ENCODE data around the gene SUPT6H.

The SUPT6H gene

DNA sequence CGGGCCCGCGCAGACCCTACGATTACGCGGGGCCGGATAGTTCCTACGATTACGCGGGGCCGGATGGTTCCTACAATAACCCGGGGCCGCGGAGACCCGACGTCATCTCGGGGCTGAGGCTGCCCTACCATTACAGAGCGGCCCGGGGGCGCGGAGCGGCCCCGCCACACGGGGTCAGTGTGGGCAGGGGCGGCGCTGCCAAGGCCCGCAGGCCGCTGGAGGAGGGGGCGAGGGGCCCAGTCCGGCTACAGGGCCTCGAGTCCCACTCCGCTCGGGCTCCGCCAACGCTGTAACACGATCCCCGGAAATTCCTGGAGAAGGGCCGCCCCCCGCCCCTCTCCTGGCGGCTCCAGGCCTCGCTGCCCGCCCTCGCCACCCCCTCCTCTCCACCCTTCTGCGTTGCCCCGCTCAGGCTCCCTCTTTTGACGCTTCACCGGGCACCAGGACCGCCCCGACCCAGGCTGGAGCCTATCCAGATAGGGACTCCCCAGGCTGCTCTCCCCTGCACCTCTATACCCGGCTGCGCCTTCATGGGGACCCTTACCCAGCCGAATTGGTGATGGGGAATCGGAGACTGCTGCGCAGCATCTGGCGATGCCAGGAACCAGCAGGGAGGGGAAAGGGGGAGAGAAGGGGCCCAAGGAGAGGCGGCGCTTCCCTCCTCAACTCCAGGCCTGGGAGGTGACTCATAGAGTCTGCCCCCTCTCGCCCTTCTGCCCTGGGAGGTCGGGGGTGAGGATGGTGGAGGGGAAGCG, 55.8 kb downstream of the SUPT6H start, which contains the start of gene RAB34:
Gene RAB34 (minus strand): TSS at position 291 of the 755 bp plus-strand sequence. CDS start 602 bp downstream, outside the sequence.
- ChIA-PET POLR2A (interaction anchor here (0.8 to 3.7 kb wide), 3 partner anchors 9 to 25 kb away, joined by 3 to 38 read pairs (median 4); partner anchors contain the start of genes NEK8 and TLCD1), CTCF (interaction anchor here (2.6 kb wide), 1 partner anchor 9 kb away, joined by 16 read pairs; the partner anchor contains the start of gene TLCD1)
- H3K4me3 ChIP-seq (ENCODE audit: low read depth, low read length), result peak within 1 kb of the TSS; percentile 67
- H3K9me3 ChIP-seq (ENCODE audit: control insufficient read depth, insufficient read depth, low read depth, low read length), result no peaks in the 10 kb centered on the region
- H3K36me3 ChIP-seq (ENCODE audit: control insufficient read depth in 2 of 2, insufficient read depth in 1 of 2, low read length in 2 of 2), result peaks cover 27 to 63% of the 10 kb centered on the region in 2 experiments; a peak in 2 of 3 replicates
- H3K27ac ChIP-seq (ENCODE audit: extremely low read depth, low read depth, low read length), result peak within 1 kb of the TSS; percentile 95
- H3K4me1 ChIP-seq (ENCODE audit: control insufficient read depth, insufficient read depth, low read length), result peaks cover 16% of the 10 kb centered on the region
- TF ChIP-seq, protein P1, sequence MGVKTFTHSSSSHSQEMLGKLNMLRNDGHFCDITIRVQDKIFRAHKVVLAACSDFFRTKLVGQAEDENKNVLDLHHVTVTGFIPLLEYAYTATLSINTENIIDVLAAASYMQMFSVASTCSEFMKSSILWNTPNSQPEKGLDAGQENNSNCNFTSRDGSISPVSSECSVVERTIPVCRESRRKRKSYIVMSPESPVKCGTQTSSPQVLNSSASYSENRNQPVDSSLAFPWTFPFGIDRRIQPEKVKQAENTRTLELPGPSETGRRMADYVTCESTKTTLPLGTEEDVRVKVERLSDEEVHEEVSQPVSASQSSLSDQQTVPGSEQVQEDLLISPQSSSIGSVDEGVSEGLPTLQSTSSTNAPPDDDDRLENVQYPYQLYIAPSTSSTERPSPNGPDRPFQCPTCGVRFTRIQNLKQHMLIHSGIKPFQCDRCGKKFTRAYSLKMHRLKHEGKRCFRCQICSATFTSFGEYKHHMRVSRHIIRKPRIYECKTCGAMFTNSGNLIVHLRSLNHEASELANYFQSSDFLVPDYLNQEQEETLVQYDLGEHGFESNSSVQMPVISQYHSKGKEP (tag by site-specific recombination; IDR thresholded peaks at IDR 0.05), result no peak
- TF ChIP-seq, protein P2, sequence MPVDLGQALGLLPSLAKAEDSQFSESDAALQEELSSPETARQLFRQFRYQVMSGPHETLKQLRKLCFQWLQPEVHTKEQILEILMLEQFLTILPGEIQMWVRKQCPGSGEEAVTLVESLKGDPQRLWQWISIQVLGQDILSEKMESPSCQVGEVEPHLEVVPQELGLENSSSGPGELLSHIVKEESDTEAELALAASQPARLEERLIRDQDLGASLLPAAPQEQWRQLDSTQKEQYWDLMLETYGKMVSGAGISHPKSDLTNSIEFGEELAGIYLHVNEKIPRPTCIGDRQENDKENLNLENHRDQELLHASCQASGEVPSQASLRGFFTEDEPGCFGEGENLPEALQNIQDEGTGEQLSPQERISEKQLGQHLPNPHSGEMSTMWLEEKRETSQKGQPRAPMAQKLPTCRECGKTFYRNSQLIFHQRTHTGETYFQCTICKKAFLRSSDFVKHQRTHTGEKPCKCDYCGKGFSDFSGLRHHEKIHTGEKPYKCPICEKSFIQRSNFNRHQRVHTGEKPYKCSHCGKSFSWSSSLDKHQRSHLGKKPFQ (tag by site-specific recombination; IDR thresholded peaks at IDR 0.05), result no peak
- TF ChIP-seq ZNF350 (tag by site-specific recombination; IDR thresholded peaks at IDR 0.05), result no peak
- TF ChIP-seq, protein P3, sequence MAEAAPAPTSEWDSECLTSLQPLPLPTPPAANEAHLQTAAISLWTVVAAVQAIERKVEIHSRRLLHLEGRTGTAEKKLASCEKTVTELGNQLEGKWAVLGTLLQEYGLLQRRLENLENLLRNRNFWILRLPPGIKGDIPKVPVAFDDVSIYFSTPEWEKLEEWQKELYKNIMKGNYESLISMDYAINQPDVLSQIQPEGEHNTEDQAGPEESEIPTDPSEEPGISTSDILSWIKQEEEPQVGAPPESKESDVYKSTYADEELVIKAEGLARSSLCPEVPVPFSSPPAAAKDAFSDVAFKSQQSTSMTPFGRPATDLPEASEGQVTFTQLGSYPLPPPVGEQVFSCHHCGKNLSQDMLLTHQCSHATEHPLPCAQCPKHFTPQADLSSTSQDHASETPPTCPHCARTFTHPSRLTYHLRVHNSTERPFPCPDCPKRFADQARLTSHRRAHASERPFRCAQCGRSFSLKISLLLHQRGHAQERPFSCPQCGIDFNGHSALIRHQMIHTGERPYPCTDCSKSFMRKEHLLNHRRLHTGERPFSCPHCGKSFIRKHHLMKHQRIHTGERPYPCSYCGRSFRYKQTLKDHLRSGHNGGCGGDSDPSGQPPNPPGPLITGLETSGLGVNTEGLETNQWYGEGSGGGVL (tag by site-specific recombination; IDR thresholded peaks at IDR 0.05), result peak; percentile 99
- no peak for TF ChIP-seq MYNN (tag by site-specific recombination; IDR thresholded peaks at IDR 0.05; ENCODE audit: borderline replicate concordance)
- TF ChIP-seq ZFP69B (tag by site-specific recombination; IDR thresholded peaks at IDR 0.05), result peak; percentile 60
- no peak for TF ChIP-seq ZNF623 (tag by site-specific recombination; IDR thresholded peaks at IDR 0.05)
- peak; percentile 66 for TF ChIP-seq SP2 (tag by site-specific recombination; IDR thresholded peaks at IDR 0.05)
- no peak for TF ChIP-seq ZNF792 (tag by site-specific recombination; IDR thresholded peaks at IDR 0.05)
- TF ChIP-seq ZNF670 (tag by site-specific recombination; IDR thresholded peaks at IDR 0.05; ENCODE audit: low read depth), result no peak
- peak; percentile 13; the same call in 1 of the 2 replicates for TF ChIP-seq PRDM1 (tag by site-specific recombination; IDR thresholded peaks at IDR 0.05)
- TF ChIP-seq ZBTB48 (tag by site-specific recombination; IDR thresholded peaks at IDR 0.05), result 0 out of 2 replicates have a peak, but pooled peaks have one; percentile 21
- no peak for TF ChIP-seq ZNF677 (tag by site-specific recombination; IDR thresholded peaks at IDR 0.05)
- TF ChIP-seq, protein P4, sequence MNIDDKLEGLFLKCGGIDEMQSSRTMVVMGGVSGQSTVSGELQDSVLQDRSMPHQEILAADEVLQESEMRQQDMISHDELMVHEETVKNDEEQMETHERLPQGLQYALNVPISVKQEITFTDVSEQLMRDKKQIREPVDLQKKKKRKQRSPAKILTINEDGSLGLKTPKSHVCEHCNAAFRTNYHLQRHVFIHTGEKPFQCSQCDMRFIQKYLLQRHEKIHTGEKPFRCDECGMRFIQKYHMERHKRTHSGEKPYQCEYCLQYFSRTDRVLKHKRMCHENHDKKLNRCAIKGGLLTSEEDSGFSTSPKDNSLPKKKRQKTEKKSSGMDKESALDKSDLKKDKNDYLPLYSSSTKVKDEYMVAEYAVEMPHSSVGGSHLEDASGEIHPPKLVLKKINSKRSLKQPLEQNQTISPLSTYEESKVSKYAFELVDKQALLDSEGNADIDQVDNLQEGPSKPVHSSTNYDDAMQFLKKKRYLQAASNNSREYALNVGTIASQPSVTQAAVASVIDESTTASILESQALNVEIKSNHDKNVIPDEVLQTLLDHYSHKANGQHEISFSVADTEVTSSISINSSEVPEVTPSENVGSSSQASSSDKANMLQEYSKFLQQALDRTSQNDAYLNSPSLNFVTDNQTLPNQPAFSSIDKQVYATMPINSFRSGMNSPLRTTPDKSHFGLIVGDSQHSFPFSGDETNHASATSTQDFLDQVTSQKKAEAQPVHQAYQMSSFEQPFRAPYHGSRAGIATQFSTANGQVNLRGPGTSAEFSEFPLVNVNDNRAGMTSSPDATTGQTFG (tag by site-specific recombination; IDR thresholded peaks at IDR 0.05; ENCODE audit: borderline replicate concordance), result no peak
- TF ChIP-seq KLF8 (tag by site-specific recombination; IDR thresholded peaks at IDR 0.05), result peak; percentile 61
- TF ChIP-seq, protein P5, sequence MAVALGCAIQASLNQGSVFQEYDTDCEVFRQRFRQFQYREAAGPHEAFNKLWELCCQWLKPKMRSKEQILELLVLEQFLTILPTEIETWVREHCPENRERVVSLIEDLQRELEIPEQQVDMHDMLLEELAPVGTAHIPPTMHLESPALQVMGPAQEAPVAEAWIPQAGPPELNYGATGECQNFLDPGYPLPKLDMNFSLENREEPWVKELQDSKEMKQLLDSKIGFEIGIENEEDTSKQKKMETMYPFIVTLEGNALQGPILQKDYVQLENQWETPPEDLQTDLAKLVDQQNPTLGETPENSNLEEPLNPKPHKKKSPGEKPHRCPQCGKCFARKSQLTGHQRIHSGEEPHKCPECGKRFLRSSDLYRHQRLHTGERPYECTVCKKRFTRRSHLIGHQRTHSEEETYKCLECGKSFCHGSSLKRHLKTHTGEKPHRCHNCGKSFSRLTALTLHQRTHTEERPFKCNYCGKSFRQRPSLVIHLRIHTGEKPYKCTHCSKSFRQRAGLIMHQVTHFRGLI (tag by site-specific recombination; IDR thresholded peaks at IDR 0.05), result peak; percentile 51
- peak; percentile 82 for TF ChIP-seq ZBTB20 (tag by site-specific recombination; IDR thresholded peaks at IDR 0.05)
- no peak for TF ChIP-seq ZNF292 (tag by site-specific recombination; IDR thresholded peaks at IDR 0.05; ENCODE audit: borderline replicate concordance, low read depth)
- TF ChIP-seq ZNF837 (tag by site-specific recombination; IDR thresholded peaks at IDR 0.05), result no peak
- TF ChIP-seq, protein P6, sequence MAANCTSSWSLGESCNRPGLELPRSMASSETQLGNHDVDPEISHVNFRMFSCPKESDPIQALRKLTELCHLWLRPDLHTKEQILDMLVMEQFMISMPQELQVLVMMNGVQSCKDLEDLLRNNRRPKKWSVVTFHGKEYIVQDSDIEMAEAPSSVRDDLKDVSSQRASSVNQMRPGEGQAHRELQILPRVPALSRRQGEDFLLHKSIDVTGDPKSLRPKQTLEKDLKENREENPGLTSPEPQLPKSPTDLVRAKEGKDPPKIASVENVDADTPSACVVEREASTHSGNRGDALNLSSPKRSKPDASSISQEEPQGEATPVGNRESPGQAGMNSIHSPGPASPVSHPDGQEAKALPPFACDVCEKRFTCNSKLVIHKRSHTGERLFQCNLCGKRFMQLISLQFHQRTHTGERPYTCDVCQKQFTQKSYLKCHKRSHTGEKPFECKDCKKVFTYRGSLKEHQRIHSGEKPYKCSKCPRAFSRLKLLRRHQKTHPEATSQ (tag by site-specific recombination; IDR thresholded peaks at IDR 0.05), result no peak; the same call in 1 of the 2 replicates
- no peak for TF ChIP-seq YY2 (tag by site-specific recombination; IDR thresholded peaks at IDR 0.05)
- TF ChIP-seq ZNF561 (tag by site-specific recombination; IDR thresholded peaks at IDR 0.05; ENCODE audit: borderline replicate concordance), result peak; percentile 62
- no peak for TF ChIP-seq ZNF529 (tag by site-specific recombination; IDR thresholded peaks at IDR 0.05; ENCODE audit: insufficient replicate concordance)
